Fibroblast of skin of scalp (primary cell): Measurements from ENCODE around the gene PLA2G2E.
"Not testable (repeated sequence)": the region's sequence is repeated elsewhere in the genome, so short reads cannot be mapped to it uniquely, and the experiment has no call there.

Source experiments
- DNase-seq: peaks from one replicate; pipeline ENCODE4 v3.0.0-alpha.2; 2013

Gene PLA2G2E

GRCh38 chr1:19927130-19927421 lies 3.7 kb upstream of the PLA2G2E start:
- not testable (repeated sequence) for DNase-seq

- no peak for DNase-seq
Measured at GRCh38 chr1:19926296-19927129, 3.1 kb upstream of the PLA2G2E start.

GRCh38 chr1:19925342-19926070 lies 2.1 kb upstream of the PLA2G2E start:
- DNase-seq: no peak

GRCh38 chr1:19923953-19924346 lies 533 bp upstream of the PLA2G2E start:
- DNase-seq: no peak

GRCh38 chr1:19922015-19922688 lies 1.3 kb downstream of the PLA2G2E start:
- DNase-seq: no peak

GRCh38 chr1:19921310-19921709 lies 2.1 kb downstream of the PLA2G2E start:
- no peak for DNase-seq

GRCh38 chr1:19920132-19920710 lies 3.2 kb downstream of the PLA2G2E start:
- no peak for DNase-seq

GRCh38 chr1:19918057-19918456 lies 5.4 kb downstream of the PLA2G2E start:
- peak; percentile 82 for DNase-seq

GRCh38 chr1:19910650-19911049 lies 12.8 kb downstream of the PLA2G2E start:
- no peak for DNase-seq

GRCh38 chr1:19909971-19910370 lies 13.4 kb downstream of the PLA2G2E start:
- no peak for DNase-seq

- no peak for DNase-seq
Measured at GRCh38 chr1:19909392-19909791, 14.0 kb downstream of the PLA2G2E start.

GRCh38 chr1:19907456-19907855 lies 16.0 kb downstream of the PLA2G2E start:
- no peak for DNase-seq

- no peak for DNase-seq
Measured at GRCh38 chr1:19903621-19904020, 19.8 kb downstream of the PLA2G2E start.

GRCh38 chr1:19901653-19902052 lies 21.8 kb downstream of the PLA2G2E start:
- no peak for DNase-seq

GRCh38 chr1:19894218-19894617 lies 29.2 kb downstream of the PLA2G2E start:
- no peak for DNase-seq

GRCh38 chr1:19893687-19894086 lies 29.7 kb downstream of the PLA2G2E start:
- DNase-seq: no peak

- DNase-seq: no peak
Measured at GRCh38 chr1:19892628-19893168, 30.7 kb downstream of the PLA2G2E start.

- no peak for DNase-seq
Measured at GRCh38 chr1:19892129-19892528, 31.3 kb downstream of the PLA2G2E start.

GRCh38 chr1:19889656-19890055 lies 33.8 kb downstream of the PLA2G2E start:
- no peak for DNase-seq

- no peak for DNase-seq
Measured at GRCh38 chr1:19888112-19888511, 35.3 kb downstream of the PLA2G2E start.

GRCh38 chr1:19885821-19886220 lies 37.6 kb downstream of the PLA2G2E start:
- no peak for DNase-seq

GRCh38 chr1:19884312-19884711 lies 39.1 kb downstream of the PLA2G2E start:
- no peak for DNase-seq
